Measurements from ENCODE around the gene LRRC42. TPM values are rescaled to one million over a fixed set of nuclear protein-coding genes. Genes with fewer than 3 reads are reported as not detected.
"Not testable (repeated sequence)": the region's sequence is repeated elsewhere in the genome, so short reads cannot be mapped to it uniquely, and the experiment has no call there.

Gene LRRC42
- total RNA-seq, 1 donor from 2014 or later, result 69.1 TPM

- no peaks in the 10 kb centered on the region for H3K27me3 Mint-ChIP-seq (ENCODE audit: insufficient read depth, low read depth)
- peaks cover 18% of the 10 kb centered on the region for H3K4me1 Mint-ChIP-seq
- Histone ChIP-seq H2AFZ (replicated peaks) (no peak overlapping the region), H3K9ac (no peak overlapping the region), H3K9me3 (ENCODE audit: low read depth) (no peaks in the 10 kb centered on the region), H3K4me1 (peaks cover 13% of the 10 kb centered on the region), H3K4me3 (no peak overlapping the region), H3K4me2 (no peak overlapping the region), H3F3A (ENCODE audit: low read depth) (no peaks in the 10 kb centered on the region), H3K27ac (no peak overlapping the region), H3K79me2 (ENCODE audit: low read depth) (no peaks in the 10 kb centered on the region), H3K36me3 (no peaks in the 10 kb centered on the region), H4K20me1 (ENCODE audit: low read depth) (no peaks in the 10 kb centered on the region), H3K27me3 (no peaks in the 10 kb centered on the region)
- H3K36me3 Mint-ChIP-seq, result no peaks in the 10 kb centered on the region
- no peak overlapping the region for H3K4me3 Mint-ChIP-seq
- TF ChIP-seq CTCF (IDR thresholded peaks at IDR 0.05) (no peak), EZH2 (IDR thresholded peaks at IDR 0.05) (no peak), EZH2phosphoT487 (IDR thresholded peaks at IDR 0.05) (no peak)
- DNase-seq (ENCODE audit: low spot score), result no peak
- no peak overlapping the region for H3K27ac Mint-ChIP-seq
- H3K9me3 Mint-ChIP-seq, result no peaks in the 10 kb centered on the region
Observed at GRCh38 chr1:53984726-53985125, 38.6 kb downstream of the LRRC42 start.

GRCh38 chr1:53986458-53986857 lies 40.3 kb downstream of the LRRC42 start:
- H4K20me1 ChIP-seq (ENCODE audit: low read depth), result no peaks in the 10 kb centered on the region
- no peaks in the 10 kb centered on the region for H3K79me2 ChIP-seq (ENCODE audit: low read depth)
- Mint-ChIP-seq H3K27me3 (ENCODE audit: insufficient read depth, low read depth) (peaks cover 3% of the 10 kb centered on the region), H3K4me3 (no peak overlapping the region), H3K9me3 (no peaks in the 10 kb centered on the region), H3K4me1 (peaks cover 14% of the 10 kb centered on the region), H3K36me3 (no peaks in the 10 kb centered on the region), H3K27ac (no peak overlapping the region)
- H3K36me3 ChIP-seq, result no peaks in the 10 kb centered on the region
- H3K27ac ChIP-seq, result no peak overlapping the region
- no peaks in the 10 kb centered on the region for H3K9me3 ChIP-seq (ENCODE audit: low read depth)
- no peaks in the 10 kb centered on the region for H3F3A ChIP-seq (ENCODE audit: low read depth)
- peaks cover 13% of the 10 kb centered on the region for H3K4me1 ChIP-seq
- H3K27me3 ChIP-seq, result no peaks in the 10 kb centered on the region
- H3K9ac ChIP-seq, result no peak overlapping the region
- no peak for TF ChIP-seq EZH2phosphoT487 (IDR thresholded peaks at IDR 0.05)
- no peak for DNase-seq (ENCODE audit: low spot score)
- H3K4me3 ChIP-seq, result no peak overlapping the region
- H2AFZ ChIP-seq (replicated peaks), result no peak overlapping the region
- no peak overlapping the region for H3K4me2 ChIP-seq

- Histone ChIP-seq H3K79me2 (ENCODE audit: low read depth) (no peaks in the 10 kb centered on the region), H3K4me1 (peaks cover 4% of the 10 kb centered on the region), H3K27ac (no peak overlapping the region), H3K4me2 (no peak overlapping the region), H2AFZ (replicated peaks) (no peak overlapping the region), H4K20me1 (ENCODE audit: low read depth) (no peaks in the 10 kb centered on the region), H3K4me3 (no peak overlapping the region), H3K9me3 (ENCODE audit: low read depth) (no peaks in the 10 kb centered on the region), H3K27me3 (no peaks in the 10 kb centered on the region), H3F3A (ENCODE audit: low read depth) (no peaks in the 10 kb centered on the region), H3K36me3 (no peaks in the 10 kb centered on the region), H3K9ac (no peak overlapping the region)
- Mint-ChIP-seq H3K9me3 (no peaks in the 10 kb centered on the region), H3K36me3 (no peaks in the 10 kb centered on the region), H3K27ac (no peak overlapping the region), H3K4me1 (peaks cover 1% of the 10 kb centered on the region), H3K27me3 (ENCODE audit: insufficient read depth, low read depth) (peaks cover 3% of the 10 kb centered on the region), H3K4me3 (no peak overlapping the region)
- no peak for TF ChIP-seq EZH2 (IDR thresholded peaks at IDR 0.05)
- no peak for TF ChIP-seq EZH2phosphoT487 (IDR thresholded peaks at IDR 0.05)
- no peak for TF ChIP-seq CTCF (IDR thresholded peaks at IDR 0.05)
- no peak for DNase-seq (ENCODE audit: low spot score)
Observed at GRCh38 chr1:53987880-53988279, 41.7 kb downstream of the LRRC42 start.

- Histone ChIP-seq H3K79me2 (ENCODE audit: low read depth) (no peaks in the 10 kb centered on the region), H3K4me2 (no peak overlapping the region), H3K9ac (no peak overlapping the region), H3K36me3 (no peaks in the 10 kb centered on the region), H4K20me1 (ENCODE audit: low read depth) (no peaks in the 10 kb centered on the region), H3F3A (ENCODE audit: low read depth) (no peaks in the 10 kb centered on the region), H3K9me3 (ENCODE audit: low read depth) (no peaks in the 10 kb centered on the region), H2AFZ (replicated peaks) (peak overlapping the region; percentile 34), H3K4me1 (no peaks in the 10 kb centered on the region), H3K4me3 (no peak overlapping the region), H3K27me3 (no peaks in the 10 kb centered on the region), H3K27ac (no peak overlapping the region)
- Mint-ChIP-seq H3K36me3 (no peaks in the 10 kb centered on the region), H3K4me3 (no peak overlapping the region), H3K27me3 (ENCODE audit: insufficient read depth, low read depth) (peaks cover 5% of the 10 kb centered on the region), H3K9me3 (no peaks in the 10 kb centered on the region), H3K27ac (no peak overlapping the region), H3K4me1 (no peaks in the 10 kb centered on the region)
- peak; percentile 56 for DNase-seq (ENCODE audit: low spot score)
- TF ChIP-seq CTCF (IDR thresholded peaks at IDR 0.05), result peak; percentile 48
- no peak for TF ChIP-seq EZH2 (IDR thresholded peaks at IDR 0.05)
- no peak for TF ChIP-seq EZH2phosphoT487 (IDR thresholded peaks at IDR 0.05)
Observed at GRCh38 chr1:53992085-53992874, 46.1 kb downstream of the LRRC42 start.

GRCh38 chr1:53994516-53994915 lies 48.4 kb downstream of the LRRC42 start:
- not testable (repeated sequence) for H3K27ac Mint-ChIP-seq; H3K36me3 ChIP-seq; H3K4me3 ChIP-seq; H3K27me3 ChIP-seq; H3F3A ChIP-seq (ENCODE audit: low read depth); H4K20me1 ChIP-seq (ENCODE audit: low read depth); H3K4me1 Mint-ChIP-seq; H3K4me2 ChIP-seq; H3K27ac ChIP-seq; H3K4me3 Mint-ChIP-seq; H3K27me3 Mint-ChIP-seq (ENCODE audit: insufficient read depth, low read depth); H3K79me2 ChIP-seq (ENCODE audit: low read depth); H3K9me3 Mint-ChIP-seq; H3K36me3 Mint-ChIP-seq; H2AFZ ChIP-seq (replicated peaks); DNase-seq (ENCODE audit: low spot score); H3K9ac ChIP-seq; H3K9me3 ChIP-seq (ENCODE audit: low read depth); H3K4me1 ChIP-seq
